T-cell (primary cell): Measurements from ENCODE around the gene KMT2A. TPM values are rescaled to one million over a fixed set of nuclear protein-coding genes. Genes with fewer than 3 reads are reported as not detected.

Experiments
- ATAC-seq, 4 experiments: fragments of 200-7000 bp in 3 of 4; fragments of 150-1000 bp in 1 of 4; cut with Tn5 transposase; replicated peaks in 1 of 4; 1 replicate in 3 of 4; 2 replicates in 1 of 4; pipeline ENCODE4 v1.10.0; 2021; ENCODE audit warnings: moderate library complexity in 3 of 4, mild to moderate bottlenecking in 2 of 4, moderate number of reproducible peaks in 1 of 4
- CTCF ChIA-PET, 2 donors: fragments of 300-600 bp; sonication (Branson Sonifier 250); formaldehyde crosslinking; loops; one replicate each; lab custom pipeline; 2022; ENCODE audit warnings: antibody characterized with exemption in 2 of 2; lab: Charles Lee
- POLR2A ChIA-PET, 2 donors: fragments of 300-600 bp; sonication (Branson Sonifier 250); formaldehyde crosslinking; loops; one replicate each; lab custom pipeline; 2022; ENCODE audit warnings: antibody characterized with exemption in 2 of 2; lab: Charles Lee
- DNase-seq, 35 experiments: peaks; one replicate each; pipeline versions ENCODE4 v3.0.0 to v3.0.0-alpha.2; 2013 to 2023
- H3K27ac ChIP-seq: one replicate; pipeline ENCODE4 v1.5.1; 2013; ENCODE audit warnings: low read length
- H3K27me3 ChIP-seq, 2 experiments: replicated peaks in 1 of 2; 1 replicate in 1 of 2; 2 replicates in 1 of 2; pipeline versions ENCODE4 v1.6.1 to v1.7.0; 2013; ENCODE audit warnings: low read length in 1 of 2, mixed read lengths in 1 of 2; ENCODE audit not compliant: control insufficient read depth in 2 of 2, insufficient read depth in 2 of 2; ENCODE audit errors: extremely low read depth in 1 of 2
- H3K36me3 ChIP-seq, 2 donors: 1 replicate in 1 of 2; 2 replicates in 1 of 2; pipeline versions ENCODE4 v1.6.1 to v1.7.0; 2013; ENCODE audit warnings: low read length in 1 of 2; ENCODE audit not compliant: control insufficient read depth in 2 of 2, insufficient read depth in 1 of 2; ENCODE audit errors: extremely low read depth in 1 of 2
- H3K4me1 ChIP-seq, 2 experiments: 1 replicate in 1 of 2; 2 replicates in 1 of 2; pipeline versions ENCODE4 v1.6.1 to v1.7.0; 2013; ENCODE audit warnings: low read length in 2 of 2, mixed read lengths in 1 of 2; ENCODE audit not compliant: insufficient read depth in 2 of 2, control insufficient read depth in 1 of 2; ENCODE audit errors: extremely low read depth in 1 of 2
- H3K4me3 ChIP-seq, 2 donors: 1 replicate in 1 of 2; 2 replicates in 1 of 2; pipeline versions ENCODE4 v1.5.1 to v1.7.0; 2013; ENCODE audit warnings: mild to moderate bottlenecking in 2 of 2, low read length in 1 of 2, moderate library complexity in 1 of 2; ENCODE audit not compliant: control insufficient read depth in 1 of 2; ENCODE audit errors: extremely low read depth in 1 of 2
- H3K9me3 ChIP-seq: 2 replicates; pipeline ENCODE4 v1.7.0; 2013
- H3K27ac Mint-ChIP-seq, 2 donors: one replicate each; pipeline ENCODE4 v1.8.0; 2020 to 2021; ENCODE audit warnings: mild to moderate bottlenecking in 2 of 2, mixed read lengths in 2 of 2
- H3K27me3 Mint-ChIP-seq, 2 donors: one replicate each; pipeline ENCODE4 v1.8.0; 2021 to 2022; ENCODE audit warnings: mixed read lengths in 2 of 2
- H3K36me3 Mint-ChIP-seq: one replicate; pipeline ENCODE4 v1.8.0; 2021; ENCODE audit warnings: mixed read lengths
- H3K4me1 Mint-ChIP-seq, 3 donors: one replicate each; pipeline ENCODE4 v1.8.0; 2020 to 2022; ENCODE audit warnings: mixed read lengths in 3 of 3, mild to moderate bottlenecking in 1 of 3
- H3K4me3 Mint-ChIP-seq, 3 donors: one replicate each; pipeline ENCODE4 v1.8.0; 2020 to 2022; ENCODE audit warnings: mild to moderate bottlenecking in 3 of 3, mixed read lengths in 3 of 3, moderate library complexity in 3 of 3
- H3K9me3 Mint-ChIP-seq, 3 donors: one replicate each; pipeline ENCODE4 v1.8.0; 2020 to 2022; ENCODE audit warnings: mixed read lengths in 3 of 3
- WGBS: methylation state at CpG from one replicate; pipeline ENCODE4 v1.1.5; 2013; ENCODE audit warnings: missing lambda C conversion rate; ENCODE audit not compliant: insufficient coverage; 5-methylcytosine and 5-hydroxymethylcytosine counted together
- total RNA-seq, 35 experiments: library from RNA in 6 of 35; stranded (reverse) in 6 of 35; fragments of 120-200 nt in 1 of 35; gene quantifications; one replicate each; pipeline versions ENCODE4 v1.2.1 to v1.2.4 and lab custom pipeline; 2013 to 2026

Gene KMT2A
- total RNA-seq, 5 donors from 2014 or later (not counting 1 experiment from before 2014, with no cell fraction given) = 130 to 183 (median 153) TPM

DNA sequence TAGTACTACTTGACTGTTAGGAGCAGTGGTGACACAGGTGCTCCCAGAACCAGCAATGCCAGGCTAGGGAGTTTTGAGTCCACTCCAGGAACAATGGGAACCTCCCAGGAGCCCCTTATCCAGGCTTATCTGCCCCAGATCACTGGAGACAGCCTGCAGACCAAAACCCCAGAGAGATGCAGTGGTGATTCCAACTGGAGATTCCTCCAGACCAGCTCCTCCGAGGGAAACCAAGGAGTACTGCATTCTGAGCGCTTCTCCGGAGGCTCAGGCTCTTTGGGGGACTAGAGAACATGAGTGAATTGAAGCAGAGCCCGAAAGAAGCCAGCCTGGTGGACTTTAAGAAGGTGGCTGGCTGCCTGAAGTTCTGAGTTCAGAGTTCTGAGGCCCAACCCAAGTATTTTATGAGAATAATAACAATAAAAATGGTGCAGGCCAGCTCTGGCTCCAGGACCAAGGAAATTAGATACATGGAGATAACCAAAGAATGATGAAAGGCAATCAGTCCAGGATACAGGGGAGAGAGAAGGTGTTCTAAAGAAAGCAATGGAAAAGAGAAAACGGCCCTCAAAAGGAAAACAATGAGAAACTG, 93.4 kb downstream of the KMT2A start:
- H3K4me3 Mint-ChIP-seq = peak overlapping the region; percentile 80 to 93 (median 87)
- no peak overlapping the region for H3K27ac ChIP-seq
- H3K36me3 Mint-ChIP-seq = peaks cover 3% of the 10 kb centered on the region
- no peaks in the 10 kb centered on the region for H3K27me3 Mint-ChIP-seq
- H3K27me3 ChIP-seq = no peaks in the 10 kb centered on the region
- H3K4me3 ChIP-seq = peak overlapping the region in 1 of 2 donors; percentile 68
- DNase-seq (no peak), ATAC-seq (no peak)
- H3K9me3 ChIP-seq = no peaks in the 10 kb centered on the region
- ChIA-PET POLR2A (interaction anchor here in 1 of 2 donors (0.5 kb wide), 1 partner anchor 13 kb away, joined by 4 read pairs; no protein-coding TSS in a partner anchor), CTCF (no interaction called here)
- H3K4me1 ChIP-seq = peaks cover 6 to 28% of the 10 kb centered on the region in 2 experiments
- 93% methylated on average over 5 of the region's 5 CpGs for WGBS
- H3K36me3 ChIP-seq = peaks cover 0 to 12% of the 10 kb centered on the region in 2 donors
- H3K4me1 Mint-ChIP-seq = peaks cover 29 to 46% (median 35%) of the 10 kb centered on the region in 3 donors
- H3K9me3 Mint-ChIP-seq = no peaks in the 10 kb centered on the region
- H3K27ac Mint-ChIP-seq = peak overlapping the region; percentile 68 to 86

DNA sequence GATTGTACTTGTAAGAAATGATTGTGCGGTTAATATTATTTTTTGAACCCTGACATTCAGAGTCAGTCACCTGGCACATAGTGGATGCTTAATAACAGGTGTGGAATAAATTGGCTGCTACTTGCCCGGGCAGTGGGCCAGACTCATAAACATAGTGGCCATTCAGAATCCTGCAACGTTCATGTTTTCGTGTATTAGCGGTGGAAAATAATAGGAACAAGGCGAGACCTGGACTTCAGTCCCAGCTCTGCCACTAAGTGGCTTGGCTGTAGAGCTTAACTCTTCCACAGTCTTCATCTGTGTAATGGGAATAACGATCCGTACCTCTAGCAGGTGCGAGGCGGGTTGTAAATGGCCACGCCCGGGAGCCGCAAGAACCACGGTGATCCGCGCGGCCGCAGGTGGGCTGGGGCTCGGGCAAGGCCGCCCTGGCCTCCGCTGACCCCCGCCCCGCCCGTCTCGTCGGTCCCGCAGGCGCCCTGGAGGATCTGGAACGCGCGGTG, 93.9 kb downstream of the KMT2A start:
- ChIA-PET CTCF (no interaction called here), POLR2A (no interaction called here)
- Histone ChIP-seq H3K36me3 (peaks cover 0 to 7% of the 10 kb centered on the region in 2 donors), H3K9me3 (no peaks in the 10 kb centered on the region), H3K27me3 (no peaks in the 10 kb centered on the region), H3K27ac (no peak overlapping the region), H3K4me1 (peaks cover 6 to 28% of the 10 kb centered on the region in 2 experiments), H3K4me3 (peak overlapping the region; percentile 68 to 77)
- H3K27me3 Mint-ChIP-seq = no peaks in the 10 kb centered on the region
- DNase-seq (peak in 2 of 35 experiments; percentile 4 to 10), ATAC-seq (no peak)
- H3K27ac Mint-ChIP-seq = peak overlapping the region; percentile 68 to 86
- H3K36me3 Mint-ChIP-seq = peaks cover 3% of the 10 kb centered on the region
- WGBS = 8% methylated on average over 30 of the region's 31 CpGs
- peaks cover 29 to 43% (median 32%) of the 10 kb centered on the region in 3 donors for H3K4me1 Mint-ChIP-seq
- H3K9me3 Mint-ChIP-seq = no peaks in the 10 kb centered on the region
- peak overlapping the region; percentile 80 to 93 (median 87) for H3K4me3 Mint-ChIP-seq

DNA sequence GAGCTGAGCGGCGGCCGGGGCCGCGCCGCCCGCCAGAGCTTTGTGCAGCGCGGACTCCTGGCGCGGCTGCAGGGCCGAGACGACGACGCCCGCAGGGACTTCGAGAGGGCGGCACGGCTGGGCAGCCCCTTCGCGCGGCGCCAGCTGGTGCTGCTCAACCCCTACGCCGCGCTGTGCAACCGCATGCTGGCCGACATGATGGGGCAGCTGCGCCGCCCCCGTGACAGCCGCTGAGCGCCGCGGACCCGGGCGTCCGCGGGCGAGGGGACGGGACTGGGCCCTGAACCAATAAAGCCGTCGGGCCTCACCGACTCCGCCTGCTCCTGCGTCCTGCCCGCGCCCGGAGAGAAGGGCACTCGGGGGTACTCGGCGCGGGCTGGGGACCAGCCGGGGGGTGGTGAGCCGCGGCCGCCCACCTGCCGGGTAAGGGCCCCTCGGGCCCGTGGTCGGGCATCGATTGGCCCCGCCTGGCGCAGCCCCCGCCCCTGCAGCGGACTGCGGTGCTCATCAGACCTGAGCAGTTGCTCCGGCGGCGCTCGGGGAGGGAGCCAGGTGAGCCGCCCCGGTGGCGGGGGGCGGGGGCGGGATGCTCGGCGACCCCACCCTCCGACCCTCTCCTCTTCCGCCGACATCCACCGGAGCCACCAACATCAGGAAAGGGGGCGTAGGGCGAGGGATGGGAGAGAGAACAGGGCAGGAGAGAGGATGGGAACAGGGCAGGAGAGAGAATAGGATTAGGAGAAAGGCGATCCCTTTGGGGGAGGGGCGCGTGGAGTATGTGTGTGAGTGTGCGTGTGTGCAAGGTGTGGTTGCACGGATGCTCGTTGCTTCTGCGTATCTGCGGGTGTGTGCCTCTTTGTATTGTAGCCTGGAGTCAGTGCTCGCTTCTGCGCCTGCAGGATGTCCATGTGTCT, 94.6 kb downstream of the KMT2A start, which contains the start of gene TMEM25:
Gene TMEM25 (plus strand): TSS at position 510 of the 914 bp plus-strand sequence. CDS start 610 bp downstream, outside the sequence.
- H3K27me3 Mint-ChIP-seq = no peaks in the 10 kb centered on the region
- H3K27ac Mint-ChIP-seq = peak within 1 kb of the TSS; percentile 82 to 92
- no peak within 1 kb of the TSS for H3K27ac ChIP-seq
- ATAC-seq (peak; percentile 85 to 87 (median 86)), DNase-seq (peak; percentile 39 to 78 (median 62))
- no peaks in the 10 kb centered on the region for H3K27me3 ChIP-seq
- peaks cover 29 to 43% (median 32%) of the 10 kb centered on the region in 3 donors for H3K4me1 Mint-ChIP-seq
- peak within 1 kb of the TSS; percentile 87 to 93 (median 92) for H3K4me3 Mint-ChIP-seq
- ChIA-PET CTCF (no interaction called here), POLR2A (no interaction called here)
- H3K36me3 ChIP-seq = peaks cover 0 to 7% of the 10 kb centered on the region in 2 donors
- H3K9me3 ChIP-seq = no peaks in the 10 kb centered on the region
- 2% methylated on average over 76 of the region's 94 CpGs for WGBS
- peaks cover 6% of the 10 kb centered on the region for H3K36me3 Mint-ChIP-seq
- H3K9me3 Mint-ChIP-seq = no peaks in the 10 kb centered on the region
- peaks cover 6 to 28% of the 10 kb centered on the region in 2 experiments for H3K4me1 ChIP-seq
- H3K4me3 ChIP-seq = peak within 1 kb of the TSS; percentile 68 to 77

DNA sequence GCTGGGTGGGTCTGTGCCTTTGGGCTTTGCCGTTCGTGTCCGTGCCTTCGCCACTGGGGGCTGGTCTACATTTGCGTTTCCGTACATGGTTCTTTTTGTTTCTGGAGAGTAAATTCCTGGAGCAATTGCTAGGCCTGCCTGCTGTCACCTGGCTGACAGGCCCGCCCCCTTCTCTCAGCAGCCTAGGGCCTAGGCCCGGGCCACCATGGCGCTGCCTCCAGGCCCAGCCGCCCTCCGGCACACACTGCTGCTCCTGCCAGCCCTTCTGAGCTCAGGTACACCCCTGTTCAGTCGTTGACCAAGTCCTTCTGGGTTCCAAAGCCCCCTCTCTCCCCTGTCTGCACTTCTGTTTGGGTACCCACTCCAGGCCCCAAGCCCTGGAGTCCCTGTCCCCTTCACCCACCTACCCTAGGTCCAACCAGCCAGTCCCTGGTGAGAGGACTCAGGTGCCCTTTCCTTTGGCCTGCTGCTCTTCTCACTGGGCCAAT, 95.3 kb downstream of the KMT2A start:
- Mint-ChIP-seq H3K9me3 (no peaks in the 10 kb centered on the region), H3K4me1 (peaks cover 29 to 41% (median 30%) of the 10 kb centered on the region in 3 donors), H3K27me3 (no peaks in the 10 kb centered on the region), H3K36me3 (peaks cover 8% of the 10 kb centered on the region), H3K27ac (peak overlapping the region; percentile 82 to 92), H3K4me3 (peak overlapping the region; percentile 87 to 93 (median 92))
- Histone ChIP-seq H3K27ac (no peak overlapping the region), H3K4me1 (peaks cover 6 to 28% of the 10 kb centered on the region in 2 experiments), H3K9me3 (no peaks in the 10 kb centered on the region), H3K36me3 (peaks cover 0 to 7% of the 10 kb centered on the region in 2 donors), H3K4me3 (peak overlapping the region; percentile 68 to 77), H3K27me3 (no peaks in the 10 kb centered on the region)
- ChIA-PET POLR2A (no interaction called here), CTCF (no interaction called here)
- WGBS = 32% methylated on average over 12 of the region's 12 CpGs
- ATAC-seq = peak; percentile 5 to 33 (median 7)
- peak in 2 of 35 experiments; percentile 10 to 26 for DNase-seq

DNA sequence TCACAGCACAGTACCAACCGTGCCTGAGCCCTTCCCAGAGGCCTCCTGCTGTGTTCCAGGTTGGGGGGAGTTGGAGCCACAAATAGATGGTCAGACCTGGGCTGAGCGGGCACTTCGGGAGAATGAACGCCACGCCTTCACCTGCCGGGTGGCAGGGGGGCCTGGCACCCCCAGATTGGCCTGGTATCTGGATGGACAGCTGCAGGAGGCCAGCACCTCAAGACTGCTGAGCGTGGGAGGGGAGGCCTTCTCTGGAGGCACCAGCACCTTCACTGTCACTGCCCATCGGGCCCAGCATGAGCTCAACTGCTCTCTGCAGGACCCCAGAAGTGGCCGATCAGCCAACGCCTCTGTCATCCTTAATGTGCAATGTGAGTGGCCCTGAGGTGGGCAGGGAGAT, 95.8 kb downstream of the KMT2A start:
- peaks cover 9% of the 10 kb centered on the region for H3K36me3 Mint-ChIP-seq
- no peak overlapping the region for H3K27ac ChIP-seq
- H3K36me3 ChIP-seq = peaks cover 0 to 7% of the 10 kb centered on the region in 2 donors
- peak overlapping the region; percentile 87 to 93 (median 92) for H3K4me3 Mint-ChIP-seq
- peaks cover 6 to 28% of the 10 kb centered on the region in 2 experiments for H3K4me1 ChIP-seq
- H3K27me3 ChIP-seq = no peaks in the 10 kb centered on the region
- no peaks in the 10 kb centered on the region for H3K27me3 Mint-ChIP-seq
- H3K27ac Mint-ChIP-seq = peak overlapping the region; percentile 5 to 92
- POLR2A ChIA-PET = no interaction called here
- no peaks in the 10 kb centered on the region for H3K9me3 ChIP-seq
- CTCF ChIA-PET = no interaction called here
- ATAC-seq (no peak), DNase-seq (no peak)
- H3K9me3 Mint-ChIP-seq = no peaks in the 10 kb centered on the region
- no peak overlapping the region for H3K4me3 ChIP-seq
- peaks cover 29 to 36% (median 30%) of the 10 kb centered on the region in 3 donors for H3K4me1 Mint-ChIP-seq
- 93% methylated on average over 8 of the region's 10 CpGs for WGBS
